HG03064 (cell line): ENCODE data around the gene TSC2.
"Not testable (repeated sequence)": the region's sequence is repeated elsewhere in the genome, so short reads cannot be mapped to it uniquely, and the experiment has no call there.

Source experiments
- ATAC-seq: cut with Tn5 transposase; IDR thresholded peaks from one replicate; pipeline ENCODE4 v1.9.1; 2021; ENCODE audit warnings: low read depth; ENCODE audit not compliant: unreplicated experiment

Gene TSC2

GRCh38 chr16:2028620-2029220, 19.1 kb upstream of the TSC2 start:
- ATAC-seq, result no peak

GRCh38 chr16:2029350-2029749, 18.4 kb upstream of the TSC2 start:
- ATAC-seq, result no peak

- ATAC-seq, result no peak
These were observed 17.7 kb upstream of the TSC2 start for GRCh38 chr16:2030036-2030435.

- no peak for ATAC-seq
These were observed 16.7 kb upstream of the TSC2 start for GRCh38 chr16:2031081-2031577.

- no peak for ATAC-seq
These were observed 15.3 kb upstream of the TSC2 start for GRCh38 chr16:2032285-2033056.

GRCh38 chr16:2033057-2033908, 14.5 kb upstream of the TSC2 start:
- no peak for ATAC-seq

GRCh38 chr16:2033909-2034695, 13.7 kb upstream of the TSC2 start:
- not testable (repeated sequence) for ATAC-seq

GRCh38 chr16:2034696-2035430, 12.9 kb upstream of the TSC2 start:
- no peak for ATAC-seq

GRCh38 chr16:2035431-2036199, 12.2 kb upstream of the TSC2 start:
- ATAC-seq, result no peak

GRCh38 chr16:2036200-2036966, 11.4 kb upstream of the TSC2 start:
- no peak for ATAC-seq

GRCh38 chr16:2037115-2037514, 10.7 kb upstream of the TSC2 start:
- no peak for ATAC-seq

- ATAC-seq, result no peak
These were observed 10.0 kb upstream of the TSC2 start for GRCh38 chr16:2037647-2038381.

- ATAC-seq, result no peak
These were observed 9.2 kb upstream of the TSC2 start for GRCh38 chr16:2038382-2039231.

- ATAC-seq, result no peak
These were observed 8.3 kb upstream of the TSC2 start for GRCh38 chr16:2039274-2040031.

- ATAC-seq, result no peak
These were observed 7.6 kb upstream of the TSC2 start for GRCh38 chr16:2040041-2040786.
